ENCODE measurements around the gene SPAG6.
A peak's percentile ranks its signal among the peaks of the same experiment; 100 is the strongest.
"Not testable (repeated sequence)": the region's sequence is repeated elsewhere in the genome, so short reads cannot be mapped to it uniquely, and the experiment has no call there.

The SPAG6 gene

DNA sequence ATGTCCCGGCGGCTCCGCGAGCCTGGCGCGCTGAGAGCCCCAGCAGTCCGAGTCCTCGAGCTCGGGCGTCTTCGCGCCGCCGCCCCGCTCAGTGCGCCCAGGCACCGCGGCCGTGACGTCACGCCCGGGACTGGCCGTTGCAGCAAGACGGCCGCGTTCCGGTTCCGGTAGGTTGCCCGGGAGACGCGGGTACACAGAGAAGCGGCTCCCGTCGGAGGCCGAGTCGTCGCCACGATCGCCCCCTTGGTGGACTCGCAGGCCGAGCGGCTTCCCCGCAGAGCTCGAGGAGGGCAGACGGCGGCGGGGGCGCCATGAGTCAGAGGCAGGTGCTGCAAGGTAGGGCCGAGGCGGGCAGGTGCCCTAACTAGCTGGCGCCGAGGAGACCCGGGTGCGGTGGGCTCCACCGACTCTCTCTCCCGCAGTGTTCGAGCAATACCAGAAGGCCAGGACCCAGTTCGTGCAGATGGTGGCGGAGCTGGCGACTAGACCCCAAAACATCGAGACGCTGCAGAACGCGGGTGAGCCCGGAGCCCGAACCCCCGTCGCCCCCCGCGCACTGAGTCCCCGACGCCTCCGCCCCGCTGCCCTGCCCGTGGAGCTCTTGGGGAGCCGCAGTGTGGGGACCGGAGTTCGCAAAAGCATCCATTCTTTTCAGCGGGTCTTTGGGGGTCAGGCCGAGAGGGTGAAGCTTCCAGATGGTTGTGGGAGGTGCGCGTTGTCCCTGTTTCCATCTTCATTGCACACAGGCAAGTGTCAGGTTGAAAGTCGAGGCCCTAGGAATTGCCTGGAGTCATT lies at the start of gene SPAG6:
Gene SPAG6, plus strand, starts transcription at position 196 of the 795 bp plus-strand sequence. Its CDS starts 116 bp downstream, at position 312.
- no peak for DNase-seq (ENCODE audit: low read depth, low spot score)

- DNase-seq (ENCODE audit: low read depth, low spot score): no peak
These were observed 44.1 kb upstream of the SPAG6 start for GRCh38 chr10:22301193-22301592.

DNA sequence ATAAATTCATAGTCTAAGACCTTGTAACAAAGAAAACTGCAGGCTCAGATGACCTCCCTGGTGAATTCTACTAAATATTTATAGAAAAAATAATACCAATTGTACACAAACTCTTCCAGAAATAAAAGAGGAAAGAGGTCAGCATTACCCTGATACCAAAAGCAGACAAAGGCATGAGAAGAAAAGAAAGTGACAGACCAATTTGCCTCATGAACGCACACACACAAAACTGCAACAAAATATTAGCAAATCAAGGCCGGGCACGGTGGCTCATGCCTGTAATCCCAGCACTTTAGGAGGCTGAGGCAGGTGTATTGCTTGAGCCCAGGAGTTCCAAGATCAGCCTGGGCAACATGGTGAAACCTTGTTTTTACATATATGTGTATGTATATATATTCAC lies 41.8 kb upstream of the SPAG6 start:
- no peak for DNase-seq (ENCODE audit: low read depth, low spot score)

GRCh38 chr10:22305721-22306120 lies 39.6 kb upstream of the SPAG6 start:
- no peak for DNase-seq (ENCODE audit: low read depth, low spot score)

DNA sequence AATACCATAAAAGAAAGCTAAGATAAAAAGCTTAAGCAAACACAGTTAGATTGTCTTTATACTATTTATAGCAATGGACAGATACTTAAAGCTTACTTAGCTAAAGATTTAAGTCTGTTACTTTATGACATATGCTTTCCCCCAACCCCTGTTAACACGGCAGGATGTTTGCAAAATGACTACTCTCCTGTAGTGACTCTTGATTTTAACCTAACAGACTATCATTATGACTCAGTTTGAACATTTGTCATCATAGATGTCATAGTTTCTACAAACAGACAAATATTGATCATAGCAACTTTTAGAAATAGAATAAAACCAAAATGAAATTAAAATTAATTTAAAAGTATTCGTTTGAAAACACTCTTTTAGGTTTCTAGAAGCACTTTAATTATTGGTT lies 36.9 kb upstream of the SPAG6 start:
- no peak for DNase-seq (ENCODE audit: low read depth, low spot score)

GRCh38 chr10:22309180-22310000 lies 35.9 kb upstream of the SPAG6 start:
- no peak for DNase-seq (ENCODE audit: low read depth, low spot score)

DNA sequence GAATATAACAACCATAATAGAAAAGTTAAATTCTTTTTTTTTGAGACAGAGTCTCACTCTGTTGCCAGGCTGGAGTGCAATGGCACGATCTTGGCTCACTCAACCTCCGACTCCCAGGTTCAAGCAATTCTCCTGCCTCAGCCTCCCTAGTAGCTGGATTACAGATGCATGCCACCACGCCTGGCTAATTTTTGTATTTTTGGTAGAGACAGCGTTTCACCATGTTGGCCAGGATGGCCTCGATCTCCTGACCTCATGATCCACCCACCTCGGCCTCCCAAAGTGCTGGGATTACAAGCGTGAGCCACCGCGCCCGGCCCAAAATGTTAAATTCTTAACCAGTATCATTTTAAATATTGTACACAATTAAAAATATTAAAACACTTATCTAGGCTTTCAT lies 35.3 kb upstream of the SPAG6 start:
- not testable (repeated sequence) for DNase-seq (ENCODE audit: low read depth, low spot score)

GRCh38 chr10:22310928-22311327 lies 34.4 kb upstream of the SPAG6 start:
- no peak for DNase-seq (ENCODE audit: low read depth, low spot score)

GRCh38 chr10:22314852-22315251 lies 30.4 kb upstream of the SPAG6 start:
- DNase-seq (ENCODE audit: low read depth, low spot score): no peak

DNA sequence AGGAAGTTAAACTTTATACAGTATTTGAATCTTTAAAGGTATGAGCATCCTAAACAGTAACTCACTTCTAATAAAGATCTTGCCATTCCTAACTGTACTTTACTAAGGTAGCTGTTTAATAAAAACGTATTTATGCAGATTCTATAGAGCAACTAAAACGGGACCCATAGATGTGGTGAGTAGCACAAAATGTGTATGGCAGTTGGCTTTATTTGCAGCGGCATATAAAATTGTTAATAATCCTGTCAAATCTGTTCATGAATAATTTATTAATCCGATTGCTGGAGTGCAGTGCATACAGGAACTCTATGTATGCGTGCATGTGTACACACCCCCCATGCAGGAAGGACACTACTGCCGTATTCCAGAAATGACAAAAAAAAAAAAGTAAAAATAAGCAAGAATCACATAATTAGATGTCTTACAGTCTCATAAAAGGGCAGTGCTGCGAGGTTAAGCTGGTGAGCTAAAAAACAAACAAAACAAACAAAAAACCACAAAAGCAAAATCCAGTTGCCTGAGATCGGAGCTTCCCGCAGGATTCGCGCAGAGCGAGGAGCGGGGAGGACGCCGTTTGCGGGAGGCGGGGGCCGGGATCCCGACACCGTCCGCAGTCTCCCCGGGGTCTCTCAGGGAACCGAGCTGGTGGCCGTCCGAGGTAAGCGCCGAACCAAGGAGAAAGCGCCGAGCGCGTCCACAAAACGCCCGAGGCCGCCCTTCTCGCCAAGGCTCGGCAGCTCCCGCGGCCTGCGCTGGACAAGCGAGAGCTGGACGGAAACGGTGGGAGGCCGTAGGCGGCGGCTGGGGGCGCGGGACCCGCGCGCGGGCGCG lies 29.6 kb upstream of the SPAG6 start:
- DNase-seq (ENCODE audit: low read depth, low spot score): no peak

GRCh38 chr10:22316286-22317075 lies 28.8 kb upstream of the SPAG6 start, which contains the start of gene COMMD3:
TSS of gene COMMD3 (plus strand) at chr10:22316388. CDS start at chr10:22316418, 30 bp downstream.
- DNase-seq (ENCODE audit: low read depth, low spot score): peak; percentile 70

DNA sequence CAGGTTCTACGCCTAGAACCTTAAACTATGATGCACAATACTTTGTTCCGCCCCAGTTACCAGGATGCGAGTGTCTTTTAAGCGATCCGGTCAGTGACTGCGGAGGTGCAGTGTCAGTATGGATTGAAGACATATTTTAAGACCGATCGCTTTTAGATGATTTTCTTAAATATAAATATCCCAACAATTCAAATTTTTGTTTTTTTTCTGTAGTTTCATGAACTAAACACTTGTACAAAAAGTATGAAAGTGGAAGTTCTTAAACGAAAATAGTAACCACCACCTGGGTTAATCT lies 28.3 kb upstream of the SPAG6 start:
- DNase-seq (ENCODE audit: low read depth, low spot score): no peak

GRCh38 chr10:22317771-22318565 lies 27.3 kb upstream of the SPAG6 start:
- DNase-seq (ENCODE audit: low read depth, low spot score): no peak

DNA sequence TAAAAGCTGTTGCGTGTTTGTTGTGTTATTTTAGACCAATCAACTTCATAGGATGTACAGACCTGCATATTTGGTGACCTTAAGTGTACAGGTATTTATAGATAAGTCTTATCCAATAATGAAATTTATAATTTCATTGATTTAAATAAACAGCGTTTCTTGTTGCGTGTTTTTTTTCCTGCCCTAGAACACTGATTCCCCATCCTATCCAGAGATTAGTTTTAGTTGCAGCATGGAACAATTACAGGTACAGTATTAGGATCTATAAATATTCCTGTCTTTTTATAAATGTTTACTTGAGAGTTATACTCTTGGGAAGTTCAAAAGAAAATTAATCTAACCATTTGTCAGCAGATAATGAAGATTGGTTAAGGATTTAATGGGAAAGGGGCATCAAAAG lies 26.5 kb upstream of the SPAG6 start:
- no peak for DNase-seq (ENCODE audit: low read depth, low spot score)

- no peak for DNase-seq (ENCODE audit: low read depth, low spot score)
These were observed 25.7 kb upstream of the SPAG6 start for GRCh38 chr10:22319547-22319979.

- DNase-seq (ENCODE audit: low read depth, low spot score): no peak
These were observed 25.2 kb upstream of the SPAG6 start for GRCh38 chr10:22319980-22320558.

GRCh38 chr10:22320591-22321155 lies 24.6 kb upstream of the SPAG6 start, which contains the start of gene BMI1:
TSS of gene BMI1 (plus strand) at chr10:22321099. CDS start at chr10:22326450, 5,351 bp downstream.
- DNase-seq (ENCODE audit: low read depth, low spot score): no peak

- DNase-seq (ENCODE audit: low read depth, low spot score): no peak
These were observed 24.0 kb upstream of the SPAG6 start for GRCh38 chr10:22321156-22321923.

All from brain pericyte (primary cell).